Loucy (cell line): ENCODE data around the gene APLNR.

Source experiments
- CTCF ChIP-seq: fragments of 200-600 bp; sonication (generic); conservative IDR thresholded peaks from 2 replicates; pipeline ENCODE4 v1.5.1; 2014; ENCODE audit warnings: mild to moderate bottlenecking, antibody characterized with exemption, low read length
- EZH2phosphoT487 ChIP-seq: fragments of 200-600 bp; IDR thresholded peaks from 2 replicates; pipeline ENCODE4 v1.6.1; 2018; ENCODE audit warnings: antibody characterized with exemption, mild to moderate bottlenecking, moderate library complexity, borderline replicate concordance

- TF ChIP-seq CTCF (no peak), EZH2phosphoT487 (no peak)
Observed at GRCh38 chr11:57228600-57228999, 8.4 kb downstream of the APLNR start.
